ENCODE results near the gene MEGF6. TPM values are rescaled to one million over a fixed set of nuclear protein-coding genes. Genes with fewer than 3 reads are reported as not detected.

The MEGF6 gene
- total and polyA plus RNA-seq, 4 donors: 17.7 to 54.2 (median 48.2) TPM

GRCh38 chr1:3499611-3500010 lies 111.7 kb downstream of the MEGF6 start:
- Histone ChIP-seq H3K27me3 (ENCODE audit: control insufficient read depth in 3 of 3, insufficient read depth in 3 of 3, low read length in 2 of 3) (no peaks in the 10 kb centered on the region), H3K4me1 (ENCODE audit: control insufficient read depth in 5 of 5, insufficient read depth in 5 of 5, low read length in 5 of 5) (peaks cover 0 to 4% (median 0%) of the 10 kb centered on the region in 5 donors), H3K4me3 (no peak overlapping the region), H3K9me3 (ENCODE audit: control insufficient read depth in 4 of 4, insufficient read depth in 3 of 4, low read length in 3 of 4) (no peaks in the 10 kb centered on the region), H3K36me3 (ENCODE audit: control insufficient read depth in 4 of 4, insufficient read depth in 4 of 4, low read length in 4 of 4) (peaks cover 0 to 53% (median 0%) of the 10 kb centered on the region in 4 donors), H3K9ac (ENCODE audit: insufficient read depth in 1 of 2, low read length in 2 of 2) (no peak overlapping the region), H3K27ac (ENCODE audit: low read depth in 1 of 2, low read length in 1 of 2) (no peak overlapping the region)
- TF ChIP-seq CTCF (IDR thresholded peaks at IDR 0.05; ENCODE audit: control extremely low read depth, extremely low read depth): no peak
- ATAC-seq (ENCODE audit: insufficient read depth, low FRiP score) (no peak), DNase-seq (no peak)
- 92 to 96% methylated on average over 22 of the region's 22 CpGs for WGBS, 2 donors

- no peaks in the 10 kb centered on the region for H3K27me3 ChIP-seq (ENCODE audit: control insufficient read depth in 3 of 3, insufficient read depth in 3 of 3, low read length in 2 of 3)
- H3K27ac ChIP-seq (ENCODE audit: low read depth in 1 of 2, low read length in 1 of 2): no peak overlapping the region
- H3K4me3 ChIP-seq: no peak overlapping the region
- H3K4me1 ChIP-seq (ENCODE audit: control insufficient read depth in 5 of 5, insufficient read depth in 5 of 5, low read length in 5 of 5): no peaks in the 10 kb centered on the region
- WGBS, 2 donors: 93 to 94% methylated on average over 7 to 8 of the region's 8 CpGs
- H3K9ac ChIP-seq (ENCODE audit: insufficient read depth in 1 of 2, low read length in 2 of 2): no peak overlapping the region
- TF ChIP-seq CTCF (IDR thresholded peaks at IDR 0.05; ENCODE audit: control extremely low read depth, extremely low read depth): no peak
- peaks cover 0 to 56% (median 0%) of the 10 kb centered on the region in 4 donors for H3K36me3 ChIP-seq (ENCODE audit: control insufficient read depth in 4 of 4, insufficient read depth in 4 of 4, low read length in 4 of 4)
- DNase-seq (no peak), ATAC-seq (ENCODE audit: insufficient read depth, low FRiP score) (no peak)
- no peaks in the 10 kb centered on the region for H3K9me3 ChIP-seq (ENCODE audit: control insufficient read depth in 4 of 4, insufficient read depth in 3 of 4, low read length in 3 of 4)
Observed at GRCh38 chr1:3498986-3499385, 112.3 kb downstream of the MEGF6 start.

GRCh38 chr1:3498246-3498930 lies 112.9 kb downstream of the MEGF6 start:
- DNase-seq (no peak), ATAC-seq (ENCODE audit: insufficient read depth, low FRiP score) (no peak)
- Histone ChIP-seq H3K9me3 (ENCODE audit: control insufficient read depth in 4 of 4, insufficient read depth in 3 of 4, low read length in 3 of 4) (no peaks in the 10 kb centered on the region), H3K27me3 (ENCODE audit: control insufficient read depth in 3 of 3, insufficient read depth in 3 of 3, low read length in 2 of 3) (no peaks in the 10 kb centered on the region), H3K9ac (ENCODE audit: insufficient read depth in 1 of 2, low read length in 2 of 2) (no peak overlapping the region), H3K4me1 (ENCODE audit: control insufficient read depth in 5 of 5, insufficient read depth in 5 of 5, low read length in 5 of 5) (no peaks in the 10 kb centered on the region), H3K27ac (ENCODE audit: low read depth in 1 of 2, low read length in 1 of 2) (no peak overlapping the region), H3K36me3 (ENCODE audit: control insufficient read depth in 4 of 4, insufficient read depth in 4 of 4, low read length in 4 of 4) (peaks cover 0 to 55% (median 0%) of the 10 kb centered on the region in 4 donors), H3K4me3 (no peak overlapping the region)
- no peak for TF ChIP-seq CTCF (IDR thresholded peaks at IDR 0.05; ENCODE audit: control extremely low read depth, extremely low read depth)
- 92 to 93% methylated on average over 24 to 26 of the region's 26 CpGs for WGBS, 2 donors

- no peak for DNase-seq
- no peak for TF ChIP-seq CTCF (IDR thresholded peaks at IDR 0.05; ENCODE audit: control extremely low read depth, extremely low read depth)
Observed at GRCh38 chr1:3497521-3497920, 113.8 kb downstream of the MEGF6 start.

More at GRCh38 chr1:3497521-3497920, 113.8 kb downstream of the MEGF6 start:
- no peak overlapping the region for H3K27ac ChIP-seq (ENCODE audit: low read depth in 1 of 2, low read length in 1 of 2)
- no peaks in the 10 kb centered on the region for H3K4me1 ChIP-seq (ENCODE audit: control insufficient read depth in 5 of 5, insufficient read depth in 5 of 5, low read length in 5 of 5)
- peaks cover 0 to 57% (median 0%) of the 10 kb centered on the region in 4 donors for H3K36me3 ChIP-seq (ENCODE audit: control insufficient read depth in 4 of 4, insufficient read depth in 4 of 4, low read length in 4 of 4)
- H3K4me3 ChIP-seq: no peak overlapping the region
- no peak for ATAC-seq (ENCODE audit: insufficient read depth, low FRiP score)
- H3K9ac ChIP-seq (ENCODE audit: insufficient read depth in 1 of 2, low read length in 2 of 2): no peak overlapping the region
- WGBS, 2 donors: 88 to 94% methylated on average over 13 to 19 of the region's 19 CpGs
- no peaks in the 10 kb centered on the region for H3K9me3 ChIP-seq (ENCODE audit: control insufficient read depth in 4 of 4, insufficient read depth in 3 of 4, low read length in 3 of 4)
- no peaks in the 10 kb centered on the region for H3K27me3 ChIP-seq (ENCODE audit: control insufficient read depth in 3 of 3, insufficient read depth in 3 of 3, low read length in 2 of 3)
